Left lung (tissue), 10 donors: ENCODE data around the gene GMEB2. TPM values are rescaled to one million over a fixed set of nuclear protein-coding genes. Genes with fewer than 3 reads are reported as not detected.
A peak's percentile ranks its signal among the peaks of the same experiment; 100 is the strongest.

Experiments used
- ATAC-seq: fragments of 200-7000 bp; cut with Tn5 transposase; one replicate; pipeline ENCODE4 v1.9.1; 2020; ENCODE audit warnings: moderate library complexity
- DNase-seq, 4 donors: peaks; one replicate each; pipeline ENCODE4 v3.0.0-alpha.2; 2013 to 2020
- H3K27ac ChIP-seq, 2 donors: fragments of 200-600 bp; sonication (generic) in 1 of 2; one replicate each; pipeline versions ENCODE4 v1.5.0 to v1.8.0; 2020 to 2021
- H3K27me3 ChIP-seq, 2 donors: fragments of 200-600 bp; sonication (generic) in 1 of 2; one replicate each; pipeline versions ENCODE4 v1.5.0 to v1.8.0; 2020 to 2021
- H3K36me3 ChIP-seq, 2 donors: fragments of 200-600 bp; sonication (generic) in 1 of 2; one replicate each; pipeline versions ENCODE4 v1.5.0 to v1.8.0; 2020 to 2021
- H3K4me1 ChIP-seq, 2 donors: fragments of 200-600 bp; one replicate each; pipeline ENCODE4 v1.8.0; 2021
- H3K4me3 ChIP-seq, 2 donors: fragments of 200-600 bp; sonication (generic) in 1 of 2; one replicate each; pipeline versions ENCODE4 v1.5.0 to v1.8.0; 2020 to 2021; ENCODE audit warnings: mild to moderate bottlenecking in 1 of 2
- H3K9me3 ChIP-seq, 2 donors: fragments of 200-600 bp; sonication (generic) in 1 of 2; one replicate each; pipeline versions ENCODE4 v1.5.0 to v1.8.0; 2020 to 2021
- intact Hi-C, 2 donors: fragments of 100-400 bp; cut with DNase I; formaldehyde crosslinking; loops; one replicate each; pipeline versions ENCODE4 v1.11.2 to v1.14.2; 2022
- polyA plus RNA-seq, 6 donors: library from polyadenylated mRNA; unstranded; fragments of 120-200 nt; gene quantifications; one replicate each; pipeline ENCODE4 v1.2.1, GENCODE V29; 2013; ENCODE audit not compliant: insufficient read length in 6 of 6
- total RNA-seq, 2 donors: library from RNA; stranded (reverse); fragmentation: NEBNext Ultra II Directional; extraction: Animal tissue kit (Norgen Biotek cat#: 25700); gene quantifications; one replicate each; pipeline ENCODE4 v1.2.1, GENCODE V29; 2021
- TF ChIP-seq, protein P1 (sequence below), 2 donors: fragments of 200-600 bp; sonication (generic) in 1 of 2; IDR thresholded peaks; one replicate each; pipeline versions ENCODE4 v1.5.0 to v1.8.0; 2021; ENCODE audit warnings: antibody characterized with exemption in 2 of 2
- donor health status: DM: no; HTN: yes; CAD: no.
- donor health status: DM: no; HTN: no; CAD: no.

The GMEB2 gene
- total and polyA plus RNA-seq, 8 donors = 8.1 to 12.4 (median 10.2) TPM

DNA sequence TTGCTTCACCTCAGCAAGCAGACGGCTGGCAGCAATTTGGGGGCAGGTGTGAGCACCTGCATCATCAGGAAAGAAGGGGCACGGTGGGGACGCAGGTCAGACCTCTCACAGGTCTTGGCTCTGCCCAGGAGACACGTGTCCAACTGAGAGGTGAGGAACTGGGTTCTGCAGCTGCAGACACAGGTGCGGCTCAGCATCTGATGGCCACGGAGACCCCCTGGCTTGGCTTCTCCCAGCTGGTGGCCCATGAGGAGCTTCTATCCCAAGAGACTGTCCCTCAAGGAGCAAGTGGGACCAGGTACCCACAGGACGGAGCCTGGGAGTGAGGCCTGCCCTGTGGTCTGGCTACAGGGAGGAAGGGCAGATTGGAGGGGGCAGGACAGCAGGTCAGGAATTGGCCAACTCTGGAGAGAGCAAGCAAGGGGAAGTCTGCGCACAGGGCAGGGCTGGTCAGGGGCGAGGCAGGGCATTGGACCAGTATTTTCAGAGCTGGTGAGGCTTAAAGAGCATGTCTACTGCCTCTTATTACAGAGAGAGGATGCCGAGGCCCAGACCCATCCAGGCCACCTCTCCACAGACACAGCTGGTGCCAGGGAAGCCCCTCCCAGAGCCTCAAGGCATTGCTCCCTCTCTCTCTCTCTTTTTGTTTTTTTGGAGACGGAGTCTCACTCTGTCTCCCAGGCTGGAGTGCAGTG is 22.1 kb upstream of the GMEB2 start:
- H3K9me3 ChIP-seq = no peaks in the 10 kb centered on the region
- ATAC-seq (no peak), DNase-seq (no peak)
- peaks cover 17 to 30% of the 10 kb centered on the region in 2 donors for H3K27me3 ChIP-seq
- no peaks in the 10 kb centered on the region for H3K36me3 ChIP-seq
- H3K4me3 ChIP-seq = no peak overlapping the region
- H3K4me1 ChIP-seq = peaks cover 6 to 26% of the 10 kb centered on the region in 2 donors
- intact Hi-C loops = no loop called here
- no peak overlapping the region for H3K27ac ChIP-seq
- TF ChIP-seq, protein P1, sequence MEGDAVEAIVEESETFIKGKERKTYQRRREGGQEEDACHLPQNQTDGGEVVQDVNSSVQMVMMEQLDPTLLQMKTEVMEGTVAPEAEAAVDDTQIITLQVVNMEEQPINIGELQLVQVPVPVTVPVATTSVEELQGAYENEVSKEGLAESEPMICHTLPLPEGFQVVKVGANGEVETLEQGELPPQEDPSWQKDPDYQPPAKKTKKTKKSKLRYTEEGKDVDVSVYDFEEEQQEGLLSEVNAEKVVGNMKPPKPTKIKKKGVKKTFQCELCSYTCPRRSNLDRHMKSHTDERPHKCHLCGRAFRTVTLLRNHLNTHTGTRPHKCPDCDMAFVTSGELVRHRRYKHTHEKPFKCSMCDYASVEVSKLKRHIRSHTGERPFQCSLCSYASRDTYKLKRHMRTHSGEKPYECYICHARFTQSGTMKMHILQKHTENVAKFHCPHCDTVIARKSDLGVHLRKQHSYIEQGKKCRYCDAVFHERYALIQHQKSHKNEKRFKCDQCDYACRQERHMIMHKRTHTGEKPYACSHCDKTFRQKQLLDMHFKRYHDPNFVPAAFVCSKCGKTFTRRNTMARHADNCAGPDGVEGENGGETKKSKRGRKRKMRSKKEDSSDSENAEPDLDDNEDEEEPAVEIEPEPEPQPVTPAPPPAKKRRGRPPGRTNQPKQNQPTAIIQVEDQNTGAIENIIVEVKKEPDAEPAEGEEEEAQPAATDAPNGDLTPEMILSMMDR (IDR thresholded peaks at IDR 0.05) = no peak

DNA sequence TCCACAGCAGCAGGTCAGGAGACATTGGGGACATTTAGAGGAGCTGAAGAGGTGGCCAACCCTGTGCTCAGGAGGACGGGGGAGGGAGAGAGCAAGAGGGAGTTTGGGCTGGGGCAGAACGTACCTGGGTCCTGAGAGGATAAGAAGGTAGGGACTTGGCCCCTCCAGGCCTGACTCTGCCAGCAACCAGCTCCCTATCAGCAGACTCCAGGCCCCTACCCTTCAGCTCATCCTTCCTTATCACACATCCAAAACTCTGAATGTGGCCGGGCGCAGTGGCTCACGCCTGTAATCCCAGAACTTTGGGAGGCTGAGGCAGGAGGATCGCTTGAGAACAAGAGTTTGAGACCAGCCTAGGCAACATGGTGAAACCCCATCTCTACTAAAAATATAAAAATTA is 21.3 kb upstream of the GMEB2 start:
- Histone ChIP-seq H3K27me3 (peaks cover 17 to 23% of the 10 kb centered on the region in 2 donors), H3K36me3 (no peaks in the 10 kb centered on the region), H3K27ac (no peak overlapping the region), H3K4me3 (no peak overlapping the region), H3K9me3 (no peaks in the 10 kb centered on the region), H3K4me1 (peaks cover 6 to 20% of the 10 kb centered on the region in 2 donors)
- ATAC-seq (no peak), DNase-seq (no peak)
- TF ChIP-seq, protein P1 (IDR thresholded peaks at IDR 0.05) = no peak
- intact Hi-C loops = no loop called here

DNA sequence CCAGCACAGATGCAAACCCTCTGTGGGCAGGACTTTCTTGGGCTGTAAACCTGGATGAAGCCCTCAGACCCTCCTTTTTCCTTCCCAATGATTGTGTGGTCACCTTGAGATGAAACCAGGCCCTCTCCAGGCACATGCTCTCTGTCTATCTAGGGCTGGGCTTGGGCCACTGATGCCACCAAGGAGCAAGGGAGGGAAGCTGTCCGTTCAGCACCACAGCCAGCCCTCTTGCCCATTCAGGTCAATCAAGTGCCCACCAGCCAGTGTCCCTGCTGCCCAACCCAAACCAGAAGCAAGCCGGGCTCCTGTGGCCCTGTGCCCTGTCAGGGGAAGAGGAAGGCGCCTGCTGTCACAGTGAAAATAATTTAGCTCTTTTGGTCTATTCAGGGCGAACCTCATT is 18.3 kb upstream of the GMEB2 start:
- Histone ChIP-seq H3K27ac (no peak overlapping the region), H3K27me3 (no peaks in the 10 kb centered on the region), H3K36me3 (no peaks in the 10 kb centered on the region), H3K4me1 (peaks cover 0 to 16% of the 10 kb centered on the region in 2 donors), H3K9me3 (no peaks in the 10 kb centered on the region), H3K4me3 (no peak overlapping the region)
- DNase-seq (peak in 1 of 4 donors; percentile 28), ATAC-seq (no peak)
- intact Hi-C loops = no loop called here
- TF ChIP-seq, protein P1 (IDR thresholded peaks at IDR 0.05) = no peak

DNA sequence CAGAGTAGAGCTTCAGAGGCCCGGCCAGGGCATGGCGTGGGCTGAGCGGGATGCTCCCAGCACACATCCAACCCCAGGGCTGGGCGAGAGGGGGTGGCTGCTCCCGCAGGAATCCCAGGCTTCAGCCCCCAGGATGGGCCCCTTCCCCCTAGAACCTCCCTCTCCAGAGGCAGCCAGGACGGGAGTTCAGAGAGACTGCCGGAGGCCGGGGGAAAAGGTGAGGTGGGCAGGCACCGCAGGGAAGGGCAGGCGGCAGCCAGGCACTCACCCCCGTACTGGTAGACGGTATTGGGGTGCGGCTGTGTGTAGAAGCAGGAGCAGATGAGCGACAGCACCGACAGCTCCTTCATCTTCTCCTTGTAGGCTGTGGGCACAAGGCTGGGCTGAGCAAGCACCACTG is 17.0 kb upstream of the GMEB2 start:
- no peak overlapping the region for H3K27ac ChIP-seq
- intact Hi-C loops = no loop called here

DNA sequence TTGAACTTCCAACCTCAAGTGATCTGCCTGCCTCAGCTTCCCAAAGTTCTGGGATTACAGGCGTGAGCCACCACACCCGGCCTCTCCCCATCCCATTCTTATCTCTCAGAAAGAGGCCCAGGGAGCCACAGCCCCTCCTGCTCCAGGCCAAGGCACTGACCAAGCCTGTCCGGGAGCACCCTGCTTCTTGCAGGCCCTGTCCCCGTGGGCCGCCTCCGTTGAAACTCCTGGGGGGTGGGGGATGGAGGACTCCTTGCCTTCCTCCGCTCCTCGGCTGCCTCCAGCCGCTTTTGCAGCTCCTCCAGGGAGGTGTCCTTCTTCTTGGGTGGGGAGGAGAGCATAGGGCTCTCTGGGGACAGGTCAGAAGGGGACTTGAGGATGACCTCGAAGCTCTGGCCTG is 16.6 kb upstream of the GMEB2 start:
- TF ChIP-seq, protein P1 (IDR thresholded peaks at IDR 0.05) = no peak
- H3K27ac ChIP-seq = no peak overlapping the region
- no peak for ATAC-seq
- intact Hi-C loops = no loop called here
- no peaks in the 10 kb centered on the region for H3K9me3 ChIP-seq
- DNase-seq = no peak
- H3K27me3 ChIP-seq = no peaks in the 10 kb centered on the region
- H3K4me1 ChIP-seq = peaks cover 0 to 33% of the 10 kb centered on the region in 2 donors
- no peaks in the 10 kb centered on the region for H3K36me3 ChIP-seq
- no peak overlapping the region for H3K4me3 ChIP-seq

More for the DNA sequence above, 17.0 kb upstream of the GMEB2 start:
- no peaks in the 10 kb centered on the region for H3K36me3 ChIP-seq
- no peaks in the 10 kb centered on the region for H3K9me3 ChIP-seq
- TF ChIP-seq, protein P1 (IDR thresholded peaks at IDR 0.05) = no peak
- no peak for ATAC-seq
- no peaks in the 10 kb centered on the region for H3K27me3 ChIP-seq
- no peak overlapping the region for H3K4me3 ChIP-seq
- peaks cover 0 to 29% of the 10 kb centered on the region in 2 donors for H3K4me1 ChIP-seq
- no peak for DNase-seq
